GM12873 (cell line): ENCODE data around the gene GFOD2.

Experiments used
- CTCF ChIP-seq: IDR thresholded peaks from 2 replicates; pipeline ENCODE4 v1.5.1; 2012; ENCODE audit warnings: low read depth, mild to moderate bottlenecking, moderate library complexity, low read length, control low read depth; ENCODE audit not compliant: insufficient read depth; ENCODE audit errors: missing control alignments

GFOD2 gene

GRCh38 chr16:67674851-67675578 lies 44.1 kb downstream of the GFOD2 start:
- no peak for TF ChIP-seq CTCF

GRCh38 chr16:67673712-67674580 lies 45.2 kb downstream of the GFOD2 start:
- TF ChIP-seq CTCF = no peak

- peak; percentile 93 for TF ChIP-seq CTCF
These were observed 46.1 kb downstream of the GFOD2 start for GRCh38 chr16:67672739-67673662.

- TF ChIP-seq CTCF = no peak
These were observed 46.8 kb downstream of the GFOD2 start for GRCh38 chr16:67672306-67672705.

GRCh38 chr16:67669499-67670101 lies 49.5 kb downstream of the GFOD2 start:
- TF ChIP-seq CTCF = no peak

GRCh38 chr16:67668495-67669157 lies 50.5 kb downstream of the GFOD2 start:
- TF ChIP-seq CTCF = peak; percentile 51
